NK-92 treated with Interleukin-12 subunit alpha and Interleukin-12 subunit beta, amount 100 ng/mL, for 24 hours (cell line): ENCODE results near the gene ACOT8.
"Not testable (repeated sequence)": the region's sequence is repeated elsewhere in the genome, so short reads cannot be mapped to it uniquely, and the experiment has no call there.

Experiments
- DNase-seq: peaks from one replicate; lab custom pipeline; 2025; lab: John Stamatoyannopoulos, UW

The ACOT8 gene

DNA sequence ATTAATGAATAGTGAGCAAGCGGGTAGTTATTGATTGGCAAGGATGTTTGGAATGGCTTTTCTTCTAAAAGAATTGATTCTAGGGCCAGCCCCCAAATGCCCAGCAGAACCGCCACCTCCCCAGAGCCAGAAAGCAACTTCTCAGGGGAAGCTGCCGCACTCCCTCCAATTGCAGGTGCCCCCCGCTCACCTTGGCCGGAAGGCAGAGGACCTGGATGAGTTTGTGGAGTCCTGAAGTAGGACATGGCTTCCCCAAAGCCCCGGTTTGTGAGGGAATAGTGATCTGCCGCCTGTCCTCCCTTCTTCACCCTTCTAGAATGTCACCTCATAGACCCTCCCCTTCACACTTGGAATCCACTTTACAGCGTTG, 30.1 kb upstream of the ACOT8 start, which contains the start of gene SPATA25:
TSS of gene SPATA25 (minus strand) at position 277 of the 370 bp plus-strand sequence. CDS start at position 245, 32 bp downstream.
- no peak for DNase-seq

DNA sequence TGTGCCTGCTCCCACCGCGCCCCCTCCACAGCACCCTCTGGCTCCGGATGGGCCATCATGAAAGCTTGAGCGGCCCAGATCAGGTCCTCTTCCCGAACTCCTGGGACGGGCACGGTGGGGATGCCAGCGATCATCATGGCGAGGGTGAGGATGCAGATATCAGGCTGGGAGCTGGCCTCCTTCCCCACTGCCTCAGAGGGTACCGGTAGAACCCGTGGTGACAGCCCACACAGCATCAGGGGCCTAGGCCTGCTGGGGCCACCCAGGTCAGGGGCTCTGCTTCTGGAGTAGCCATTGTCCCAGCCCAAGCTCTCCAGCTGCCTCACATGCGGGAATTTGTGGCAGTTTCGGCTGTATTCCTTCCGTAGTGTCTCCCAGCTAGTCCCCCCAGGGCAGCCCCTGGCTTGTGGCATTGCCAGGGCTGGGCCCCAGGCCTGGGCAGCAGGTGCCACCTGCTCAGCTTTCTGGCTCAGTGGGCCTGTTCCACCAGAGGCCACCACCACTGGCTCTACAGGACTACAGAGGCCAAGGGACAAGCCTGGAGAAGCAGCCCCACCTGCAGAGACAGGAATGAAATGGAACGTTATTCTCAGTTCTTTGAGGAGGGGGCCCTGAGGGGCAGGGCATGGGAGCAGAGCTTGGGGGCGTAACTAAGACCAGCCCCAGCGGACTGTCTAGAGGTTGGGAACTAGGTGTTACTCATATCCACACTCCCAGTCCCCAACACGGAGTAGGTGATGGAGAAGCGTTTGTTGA, 29.6 kb upstream of the ACOT8 start:
- DNase-seq = no peak

DNA sequence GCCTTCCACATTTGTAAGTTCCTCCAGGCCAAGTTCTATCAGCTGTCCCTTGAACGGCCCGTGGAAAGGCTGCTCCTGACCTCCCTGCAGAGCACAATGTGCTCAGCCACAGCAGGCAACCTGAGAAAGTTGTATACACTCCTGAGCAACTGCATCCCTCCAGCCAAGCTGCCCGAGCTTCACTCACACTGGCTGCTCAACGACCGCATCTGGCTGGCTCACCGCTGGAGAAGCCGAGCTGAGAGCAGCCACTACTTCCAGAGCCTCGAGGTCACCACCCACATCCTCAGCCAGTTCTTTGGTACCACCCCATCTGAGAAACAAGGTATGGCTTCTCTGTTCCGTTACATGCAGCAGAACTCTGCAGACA, 25.9 kb upstream of the ACOT8 start:
- DNase-seq = no peak

DNA sequence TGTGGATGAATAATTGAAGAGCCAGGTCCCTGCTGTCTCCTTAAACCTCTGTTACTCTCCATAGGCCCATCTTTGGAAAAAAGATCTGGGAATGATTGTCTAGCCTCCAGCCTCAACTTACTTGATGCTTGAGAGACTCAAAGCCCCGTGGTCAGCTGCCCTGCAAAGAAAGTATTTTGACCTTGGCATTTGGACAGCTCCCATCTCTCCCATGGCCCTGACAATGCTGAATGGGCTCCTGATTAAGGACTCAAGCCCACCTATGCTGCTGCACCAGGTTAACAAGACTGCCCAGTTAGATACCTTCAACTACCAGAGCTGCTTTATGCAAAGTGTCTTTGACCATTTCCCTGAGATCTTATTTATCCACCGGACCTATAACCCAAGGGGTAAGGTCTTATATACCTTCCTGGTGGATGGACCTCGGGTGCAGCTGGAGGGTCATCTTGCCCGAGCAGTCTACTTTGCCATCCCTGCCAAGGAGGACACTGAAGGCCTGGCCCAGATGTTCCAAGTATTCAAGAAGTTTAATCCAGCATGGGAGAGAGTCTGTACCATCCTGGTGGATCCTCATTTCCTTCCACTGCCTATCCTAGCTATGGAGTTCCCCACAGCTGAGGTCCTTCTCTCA, 25.4 kb upstream of the ACOT8 start:
- DNase-seq = no peak

DNA sequence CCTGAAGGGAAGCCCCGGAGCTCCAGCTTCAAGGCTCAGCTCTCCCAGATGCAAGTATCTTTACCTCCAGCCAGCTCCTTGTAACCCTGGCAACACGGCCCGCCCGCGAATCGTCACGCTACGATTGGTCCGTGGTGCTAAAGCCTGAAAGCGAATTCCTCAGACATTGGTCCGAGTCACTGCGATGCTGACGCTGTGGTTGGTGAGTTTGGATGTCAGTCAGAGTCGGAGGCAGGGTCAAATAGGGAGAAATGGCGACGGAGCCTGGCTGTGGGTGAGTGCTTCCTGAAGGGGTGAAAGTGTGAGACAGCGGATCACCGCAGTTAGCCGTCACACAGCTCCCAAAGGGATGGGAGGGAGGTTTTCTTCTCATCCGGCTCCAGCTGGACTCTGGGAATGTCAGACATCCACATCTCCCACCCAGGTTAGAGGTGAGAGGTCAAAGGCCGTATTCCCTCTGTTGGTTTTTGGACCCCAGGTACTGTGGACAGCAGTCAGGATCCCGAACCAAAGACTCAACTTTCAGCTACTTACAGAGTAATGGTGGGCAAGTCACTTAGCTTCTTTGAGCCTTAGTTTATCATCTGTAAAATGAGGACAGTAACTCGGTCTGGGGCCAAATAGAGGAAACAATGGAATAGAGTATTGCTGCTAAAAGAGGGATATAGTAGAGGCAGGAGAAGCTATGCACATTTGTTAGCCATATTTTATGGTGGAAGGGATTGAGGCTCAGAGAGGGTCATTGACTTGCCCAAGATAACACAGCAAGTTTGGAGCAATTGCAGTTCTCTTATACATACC, 24.0 kb upstream of the ACOT8 start, which contains the start of gene ZSWIM1:
TSS of gene ZSWIM1 (plus strand) at position 240 of the 801 bp plus-strand sequence. CDS start 1,366 bp downstream, outside the sequence.
- peak; percentile 97 for DNase-seq

DNA sequence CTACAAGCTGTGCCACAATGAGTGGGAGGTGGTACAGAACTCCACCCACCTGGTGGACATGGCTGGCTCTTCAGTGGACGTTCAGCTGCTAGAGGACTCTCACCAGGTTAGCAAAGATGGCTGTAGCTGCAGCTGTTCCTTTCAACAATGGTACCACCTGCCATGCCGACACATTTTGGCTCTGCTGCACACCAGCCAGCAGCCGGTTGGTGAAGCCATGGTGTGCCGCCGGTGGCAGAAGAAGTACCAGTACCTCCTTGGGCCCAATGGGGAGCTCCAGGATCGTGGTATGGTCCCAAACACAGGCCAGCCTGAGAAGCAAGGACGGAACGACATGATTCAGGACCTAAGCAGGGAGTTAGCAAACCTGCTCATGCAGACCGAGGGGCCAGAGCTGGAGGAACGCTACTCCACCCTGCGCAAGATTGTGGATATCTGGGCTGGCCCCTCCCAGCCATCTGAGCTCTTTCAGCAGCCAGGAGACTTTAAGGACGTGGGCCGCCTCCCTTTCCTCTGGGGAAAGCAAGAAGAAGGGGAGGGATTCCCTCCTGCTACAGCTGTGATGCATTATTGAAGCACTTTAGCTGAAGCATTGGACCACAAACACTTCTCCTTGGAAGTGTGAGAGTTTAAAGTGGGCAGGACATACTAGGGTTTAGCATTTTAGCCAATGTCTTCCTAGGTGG, 21.0 kb upstream of the ACOT8 start:
- DNase-seq = no peak

DNA sequence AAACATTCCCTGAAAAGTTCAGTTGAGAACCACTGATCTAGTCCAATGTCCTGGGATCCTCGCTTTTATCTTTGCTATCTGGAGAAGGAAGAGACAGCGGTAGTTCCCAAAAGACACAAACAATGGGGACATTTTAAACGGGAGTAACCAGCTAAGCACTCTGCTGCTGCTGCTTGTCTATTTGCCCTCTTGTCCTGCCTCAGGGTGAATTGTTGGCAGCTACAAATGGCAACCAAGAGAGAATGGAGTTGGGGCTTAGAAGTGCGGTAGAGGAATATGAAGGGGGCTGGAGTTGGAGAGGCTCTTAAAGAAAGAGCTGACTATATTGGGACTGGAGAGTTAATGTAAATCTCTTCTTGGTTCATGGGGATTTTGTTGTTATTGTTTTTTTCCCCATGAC, 17.4 kb upstream of the ACOT8 start:
- no peak for DNase-seq

DNA sequence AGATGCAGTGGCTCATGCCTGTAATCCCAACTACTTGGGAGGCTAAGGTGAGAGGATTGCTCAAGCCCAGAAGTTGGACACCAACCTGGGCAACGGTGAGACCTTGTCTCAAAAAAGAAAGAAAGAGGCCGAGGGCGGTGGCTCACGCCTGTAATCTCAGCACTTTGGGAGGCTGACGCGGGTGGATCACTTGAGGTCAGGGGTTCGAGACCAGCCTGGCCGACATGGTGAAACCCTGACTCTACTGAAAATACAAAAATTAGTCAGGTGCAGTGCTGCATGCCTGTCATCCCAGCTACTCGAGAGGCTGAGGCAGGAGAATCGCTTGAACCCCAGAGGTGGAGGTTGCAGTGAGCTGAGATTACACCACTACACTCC, 16.9 kb upstream of the ACOT8 start:
- not testable (repeated sequence) for DNase-seq

DNA sequence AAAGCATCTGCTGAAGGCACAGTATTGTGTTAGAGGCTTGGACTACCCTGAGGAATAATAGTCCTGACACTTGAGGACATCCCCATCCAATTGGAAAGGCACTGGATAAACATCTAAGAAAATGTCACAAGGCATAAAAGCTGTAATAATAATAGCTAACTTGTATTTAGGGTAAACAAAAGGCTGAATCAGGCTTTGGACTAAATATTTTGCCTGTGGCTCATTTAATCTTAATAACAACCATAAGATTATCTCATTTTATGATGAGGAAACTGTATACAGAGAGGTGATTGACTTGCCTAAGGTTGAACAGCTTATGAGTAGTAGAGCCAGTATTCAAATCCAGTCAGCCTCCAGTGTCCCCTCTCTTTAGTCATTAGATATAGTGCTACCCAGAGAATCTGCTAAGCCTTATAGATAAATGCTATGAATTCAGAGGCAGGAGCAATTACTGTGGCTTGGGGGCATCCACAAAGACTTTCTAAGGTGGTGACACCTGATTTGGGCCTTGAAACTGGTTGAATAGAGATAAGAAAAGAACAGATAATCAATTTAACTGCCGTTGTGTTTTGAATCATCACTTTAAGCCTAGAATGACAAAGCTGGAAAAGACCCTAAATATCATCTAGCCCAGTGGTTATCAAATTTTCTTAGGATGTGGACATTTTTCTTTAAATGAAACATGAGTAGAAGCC, 16.4 kb upstream of the ACOT8 start:
- DNase-seq = no peak

DNA sequence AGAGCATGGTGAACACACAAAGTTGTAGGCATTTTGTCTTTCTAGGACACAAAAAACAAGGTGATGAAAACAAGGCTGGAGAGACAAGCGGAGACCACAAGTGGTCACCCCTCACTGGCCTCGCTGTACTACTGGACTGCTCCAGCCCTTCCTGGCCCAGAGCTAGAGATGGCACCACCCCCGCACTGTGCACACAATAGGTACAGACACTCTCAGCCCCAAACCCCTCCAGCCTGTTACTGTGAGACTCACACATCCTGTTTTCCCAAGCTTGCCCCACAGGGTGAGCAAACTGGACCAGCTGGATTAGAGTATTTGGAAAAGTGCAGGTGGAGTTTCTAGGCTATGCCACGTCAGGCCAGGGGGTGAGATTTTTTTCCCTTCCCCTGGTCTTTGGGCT, 15.4 kb upstream of the ACOT8 start:
- DNase-seq = no peak

DNA sequence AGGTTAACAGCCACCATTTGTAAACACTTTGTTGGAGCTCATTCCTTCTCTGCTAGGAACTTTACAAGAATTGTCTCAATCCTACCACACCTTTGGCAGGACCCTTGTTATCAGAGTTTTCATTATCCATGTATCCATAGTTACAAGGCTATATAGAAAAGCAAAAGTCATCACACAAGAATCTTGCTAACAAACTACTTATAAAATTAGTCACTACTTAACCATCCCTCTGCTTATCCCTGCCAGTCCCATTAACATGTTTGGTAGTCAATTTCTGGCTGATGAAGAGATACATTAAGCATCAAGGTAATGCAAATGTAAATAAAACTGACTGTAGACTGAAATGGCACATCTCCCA, 10.6 kb upstream of the ACOT8 start:
- no peak for DNase-seq

DNA sequence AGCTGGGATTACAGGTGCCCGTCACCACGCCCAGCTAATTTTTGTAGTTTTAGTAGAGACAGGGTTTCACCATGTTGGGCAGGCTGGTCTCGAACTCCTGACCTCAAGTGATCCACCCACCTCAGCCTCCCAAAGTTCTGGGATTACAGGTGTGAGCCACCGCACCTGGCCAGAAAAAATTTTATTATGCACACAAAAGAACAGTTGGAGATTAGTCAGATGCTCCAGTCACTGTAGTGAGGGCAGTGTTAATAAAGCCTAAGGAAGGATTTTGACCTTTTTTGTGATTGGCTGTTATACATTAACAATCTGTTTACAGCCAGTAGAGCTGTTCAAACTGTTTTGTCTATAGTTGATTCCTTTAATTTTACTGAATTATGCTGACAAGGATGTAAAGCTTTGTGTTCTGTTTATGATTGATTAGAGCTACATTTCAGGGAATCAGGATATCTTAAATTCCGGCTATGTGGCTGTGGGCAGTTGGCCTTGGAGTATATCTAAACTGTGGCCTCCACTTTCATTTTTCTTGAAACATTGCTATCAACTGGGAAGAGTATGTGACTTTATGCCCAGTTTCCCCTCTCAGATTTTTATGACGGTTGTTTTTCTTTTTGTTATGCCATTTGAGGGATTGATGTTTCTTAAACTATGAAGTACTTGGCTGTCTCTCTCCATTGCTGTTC, 10.1 kb upstream of the ACOT8 start:
- no peak for DNase-seq

DNA sequence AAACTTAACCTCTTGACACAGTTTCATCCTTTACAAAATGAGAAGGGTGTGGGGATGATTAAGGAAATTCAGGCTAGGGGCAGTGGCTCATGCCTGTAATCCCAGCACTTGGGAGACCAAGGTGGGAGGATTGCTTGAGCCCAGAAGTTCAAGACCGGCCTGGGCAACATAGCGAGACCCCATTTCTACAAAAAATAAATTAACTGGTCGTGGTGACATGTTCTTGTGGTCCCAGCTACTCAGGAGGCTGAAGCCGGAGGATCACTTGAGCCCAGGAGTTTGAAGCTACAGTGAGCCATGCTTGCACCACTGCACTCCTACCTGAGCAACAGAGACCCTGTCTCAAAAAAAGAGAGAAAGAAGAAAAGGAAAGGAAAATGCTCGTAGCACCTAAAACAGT, 9.3 kb upstream of the ACOT8 start:
- DNase-seq = no peak

DNA sequence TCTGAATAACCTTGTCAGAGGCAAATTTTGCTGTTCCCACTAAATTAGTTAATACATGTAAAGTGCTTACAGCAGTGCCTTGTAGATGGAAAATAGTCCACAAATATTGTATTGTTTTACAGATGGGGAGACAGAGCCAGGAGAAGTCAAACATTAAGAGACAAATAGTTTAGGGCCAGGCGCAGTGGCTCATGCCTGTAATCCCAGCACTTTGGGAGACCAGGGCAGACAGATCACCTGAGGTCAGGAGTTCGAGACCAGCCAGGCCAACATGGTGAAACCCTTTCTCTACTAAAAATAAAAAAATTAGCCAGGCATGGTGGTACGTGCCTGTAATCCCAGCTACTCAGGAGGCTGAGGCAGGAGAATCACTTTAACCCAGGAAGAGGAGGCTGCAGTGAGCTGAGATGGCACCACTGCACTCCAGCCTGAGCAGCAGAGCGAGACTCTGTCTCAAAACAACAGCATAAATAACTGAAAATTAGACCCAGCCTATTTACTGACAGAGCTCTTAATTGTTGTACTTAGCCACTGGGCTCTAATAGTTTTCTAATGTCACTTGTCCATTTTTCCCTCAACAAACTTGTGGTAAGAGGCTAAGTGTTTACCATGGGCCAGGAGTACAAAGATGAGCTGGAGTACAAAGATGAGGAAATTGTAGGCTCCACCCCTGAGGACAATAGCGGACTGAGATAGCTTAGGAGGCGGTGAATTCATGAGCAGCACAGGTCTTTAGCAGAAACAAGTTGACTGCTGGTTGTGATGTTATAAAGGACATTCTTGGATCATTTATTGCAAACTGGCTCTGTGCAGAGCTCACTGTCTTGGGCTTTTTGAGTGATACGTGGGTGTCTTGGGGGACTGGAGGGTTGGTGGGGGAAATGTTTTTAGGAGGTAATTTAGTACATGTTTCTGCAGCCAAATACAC, 6.6 kb upstream of the ACOT8 start:
- DNase-seq = no peak

DNA sequence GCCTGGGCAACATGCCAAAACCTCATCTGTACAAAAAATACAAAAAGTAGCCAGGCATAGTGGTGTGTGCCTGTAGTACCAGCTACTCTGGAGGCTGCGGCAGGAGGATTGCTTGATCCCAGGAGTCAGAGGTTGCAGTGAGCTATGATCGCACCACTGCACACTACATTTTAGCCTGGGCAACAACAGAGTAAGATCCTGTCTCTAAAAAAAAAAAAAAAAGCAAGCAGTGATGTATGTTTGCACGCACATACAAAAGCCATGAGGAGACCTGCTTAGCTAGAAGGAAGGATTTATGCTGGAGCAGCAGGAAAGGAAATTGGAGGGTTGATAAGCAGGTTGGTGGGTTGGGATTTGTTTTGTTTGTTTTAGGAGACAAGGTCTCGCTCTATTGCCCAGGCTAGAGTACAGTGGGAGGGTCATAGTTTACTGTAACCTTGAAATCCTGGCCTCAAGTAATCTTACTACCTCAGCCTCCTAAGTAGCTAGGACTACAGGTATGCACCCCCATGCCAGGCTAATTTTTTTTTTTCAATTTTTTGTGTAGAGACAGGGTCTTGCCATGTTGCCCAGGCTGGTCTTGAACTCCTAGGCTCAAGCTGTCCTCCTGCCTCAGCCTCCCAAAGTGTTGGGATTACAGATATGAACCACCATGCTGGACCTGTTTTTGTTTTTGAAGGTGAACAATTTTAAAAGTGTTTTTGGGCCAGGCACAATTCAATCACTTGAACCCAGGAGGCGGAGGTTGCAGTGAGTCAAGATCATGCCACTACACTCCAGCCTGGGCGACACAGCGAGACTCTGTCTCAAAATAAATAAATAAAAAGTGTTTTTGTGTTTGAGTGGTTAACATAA, 4.3 kb upstream of the ACOT8 start:
- no peak for DNase-seq

DNA sequence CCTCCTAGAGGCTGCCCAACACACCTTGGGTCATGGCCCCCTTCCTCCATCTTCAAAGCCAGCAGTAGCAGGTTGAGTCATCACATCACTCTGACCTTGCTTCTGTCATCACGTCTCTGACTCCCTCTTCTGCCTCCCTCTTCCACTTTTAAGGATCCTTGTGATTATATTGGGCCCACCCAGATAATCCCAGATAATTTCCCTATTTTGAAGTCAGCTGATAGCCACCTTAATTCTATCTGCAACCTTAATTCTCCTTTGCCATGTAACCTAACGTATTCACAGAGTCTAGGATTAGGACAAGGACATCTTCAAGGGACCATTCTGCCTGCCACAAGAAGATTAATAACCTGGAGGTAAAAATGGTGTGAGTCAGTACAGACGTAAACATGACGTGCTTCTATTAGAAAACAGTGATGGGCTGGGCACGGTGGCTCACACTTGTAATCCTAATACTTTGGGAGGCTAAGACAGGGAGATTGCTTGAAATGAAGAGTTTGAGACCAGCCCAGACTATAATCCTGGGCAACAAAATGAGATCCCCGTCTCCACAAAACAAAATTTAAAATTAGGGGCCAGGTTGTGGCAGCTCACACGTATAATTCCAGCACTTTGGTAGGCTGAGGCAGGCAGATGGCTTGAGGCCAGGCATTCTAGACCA, 3.5 kb upstream of the ACOT8 start:
- no peak for DNase-seq

DNA sequence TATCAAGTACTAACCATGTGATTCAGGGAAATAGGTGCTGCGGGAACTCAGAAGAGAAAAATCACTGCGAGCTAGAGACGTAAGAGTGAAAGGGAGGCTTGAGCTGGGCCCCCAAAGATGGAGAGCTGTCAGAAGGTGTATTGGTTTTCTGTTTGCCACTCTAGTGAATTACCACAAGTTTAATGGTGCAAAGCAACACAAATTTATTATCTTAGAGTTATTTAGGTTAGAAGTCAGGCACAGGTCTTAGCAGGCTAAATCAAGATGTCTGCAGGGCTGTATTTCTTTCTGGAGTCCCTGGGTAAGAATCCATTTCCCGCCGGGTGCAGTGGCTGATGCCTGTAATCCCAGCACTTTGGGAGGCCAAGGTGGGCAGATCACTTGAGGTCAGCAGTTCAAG, 2.7 kb upstream of the ACOT8 start:
- DNase-seq = no peak

DNA sequence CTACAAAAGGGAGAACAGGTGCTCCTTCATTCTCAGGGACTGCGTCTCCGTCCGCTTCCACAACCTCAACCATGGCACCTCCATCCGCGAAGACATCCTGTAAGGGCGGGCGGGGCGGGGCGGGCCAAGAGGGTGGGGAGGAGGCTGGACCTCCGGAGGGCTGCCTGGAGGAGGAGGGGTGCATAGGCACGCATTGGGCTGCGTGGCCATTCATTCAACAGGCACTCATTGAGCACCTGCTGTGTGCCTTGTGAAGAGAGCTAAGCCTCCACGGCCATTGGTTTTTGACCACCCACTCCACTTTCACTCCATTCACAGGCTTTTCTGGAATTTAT, 657 bp upstream of the ACOT8 start:
- DNase-seq = peak; percentile 65

DNA sequence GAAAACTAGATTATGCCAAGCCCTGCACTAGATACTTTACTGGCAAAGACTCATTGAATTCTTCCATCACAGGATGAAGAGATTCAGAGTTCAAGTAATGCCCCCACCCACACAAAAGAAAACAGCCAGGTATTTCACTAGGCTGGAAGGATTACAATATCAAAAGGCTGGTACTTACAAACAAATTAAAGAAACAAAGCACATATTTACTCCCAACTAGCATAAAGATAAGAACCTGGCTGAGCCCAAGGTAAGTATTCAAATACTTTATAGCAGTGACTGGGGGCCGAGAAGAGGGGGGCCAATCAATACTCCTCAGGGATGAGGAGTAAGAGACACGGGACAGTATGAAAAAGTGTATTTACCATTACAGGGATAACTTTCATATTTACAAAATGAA, 3.7 kb downstream of the ACOT8 start:
- no peak for DNase-seq
